GM12878 (cell line): ENCODE results near the gene FANK1. TPM values are rescaled to one million over a fixed set of nuclear protein-coding genes. Genes with fewer than 3 reads are reported as not detected.

Experiments used
- ATAC-seq: fragments of 200-7000 bp; cut with Tn5 transposase; 3 replicates; pipeline ENCODE4 v1.9.1; 2020; ENCODE audit warnings: mild to moderate bottlenecking, moderate library complexity
- BruUV-seq: library from RNA; stranded (reverse); fragments of 400-500 nt; replicated peaks from 2 replicates; lab custom pipeline; 2021; lab: Mats Ljungman, UMichigan
- CTCF ChIA-PET: fragments of 300-600 bp; sonication (Branson Sonifier 250); formaldehyde crosslinking; extraction: SDS; loops from one replicate; lab custom pipeline; 2021; ENCODE audit warnings: inconsistent platforms; lab: Yijun Ruan, JAX
- POLR2A ChIA-PET: fragments of 350-600 bp; formaldehyde crosslinking; extraction: SDS; loops from one replicate; lab custom pipeline; 2021; ENCODE audit warnings: inconsistent platforms; lab: Charles Lee
- RAD21 ChIA-PET: fragments of 300-600 bp; sonication (Branson Sonifier 250); formaldehyde crosslinking; loops from one replicate; lab custom pipeline; 2023; ENCODE audit warnings: antibody characterized with exemption; ENCODE audit not compliant: unreplicated experiment; lab: Charles Lee
- SMC1A ChIA-PET: fragments of 300-600 bp; sonication (Branson Sonifier 250); formaldehyde crosslinking; loops from one replicate; lab custom pipeline; 2023; ENCODE audit not compliant: unreplicated experiment, uncharacterized antibody; lab: Charles Lee
- DNase-seq: peaks from one replicate; pipeline ENCODE4 v3.0.0-alpha.2; 2011; ENCODE audit warnings: low read depth, low spot score
- FAIRE-seq: peaks from 3 replicates; lab custom pipeline; 2011; peaks lifted over from hg19 to GRCh38; lab: Jason Lieb, UNC
- H2AFZ ChIP-seq: 2 replicates; pipeline ENCODE4 v1.6.0; 2011; ENCODE audit warnings: low read depth, low read length, control low read depth; ENCODE audit not compliant: control insufficient read depth
- H3K27ac ChIP-seq: 2 replicates; pipeline ENCODE4 v1.5.1; 2011; ENCODE audit warnings: control low read depth; ENCODE audit not compliant: control insufficient read depth, insufficient read depth
- H3K27me3 ChIP-seq, 2 experiments: replicated peaks in 1 of 2; 2 replicates each; pipeline versions ENCODE4 v1.6.0 to v1.6.1; 2011; ENCODE audit warnings: low read length in 1 of 2; ENCODE audit not compliant: control insufficient read depth in 2 of 2, insufficient read depth in 2 of 2
- H3K36me3 ChIP-seq, 2 experiments: 2 replicates each; pipeline ENCODE4 v1.5.1; 2011; ENCODE audit warnings: low read length in 1 of 2; ENCODE audit not compliant: control insufficient read depth in 2 of 2, insufficient read depth in 2 of 2
- H3K4me1 ChIP-seq: 2 replicates; pipeline ENCODE4 v1.6.1; 2011; ENCODE audit warnings: mild to moderate bottlenecking, low read length, moderate library complexity, mixed read lengths; ENCODE audit not compliant: control insufficient read depth, insufficient read depth
- H3K4me2 ChIP-seq: 2 replicates; pipeline ENCODE4 v1.6.0; 2011; ENCODE audit warnings: control low read depth; ENCODE audit not compliant: control insufficient read depth, insufficient read depth
- H3K4me3 ChIP-seq: fragments of 200-600 bp; sonication (generic); 2 replicates; pipeline ENCODE4 v1.5.1; 2016
- H3K79me2 ChIP-seq: 2 replicates; pipeline ENCODE4 v1.6.0; 2011; ENCODE audit warnings: low read length; ENCODE audit not compliant: control insufficient read depth, insufficient read depth
- H3K9ac ChIP-seq: 2 replicates; pipeline ENCODE4 v1.8.0; 2011; ENCODE audit warnings: low read length, control low read depth, mixed read lengths; ENCODE audit not compliant: control insufficient read depth, insufficient read depth
- H3K9me3 ChIP-seq: replicated peaks from 3 replicates; pipeline ENCODE4 v1.5.1; 2011; ENCODE audit warnings: mild to moderate bottlenecking, low read length; ENCODE audit not compliant: control insufficient read depth, insufficient read depth
- H4K20me1 ChIP-seq: 2 replicates; pipeline ENCODE4 v1.6.0; 2011; ENCODE audit not compliant: control insufficient read depth, insufficient read depth
- BMI1 ChIP-seq: fragments of 450-650 bp; IDR thresholded peaks from 2 replicates; pipeline ENCODE4 v1.6.1; 2016; ENCODE audit warnings: mild to moderate bottlenecking, moderate library complexity, borderline replicate concordance
- CEBPB ChIP-seq, 2 experiments: fragments of 150-350 bp in 1 of 2; IDR thresholded peaks; 2 replicates each; pipeline ENCODE4 v1.6.1; 2012 to 2014; ENCODE audit warnings: low read depth in 2 of 2, low read length in 2 of 2, borderline replicate concordance in 1 of 2, inconsistent platforms in 1 of 2
- ESRRA ChIP-seq: IDR thresholded peaks from 2 replicates; pipeline ENCODE4 v1.6.1; 2012; ENCODE audit warnings: mild to moderate bottlenecking, low read length, improper control_type of control experiment
- HDAC2 ChIP-seq: fragments of 200-600 bp; sonication (generic); IDR thresholded peaks from 2 replicates; pipeline ENCODE4 v1.6.1; 2017
- IKZF2 ChIP-seq, 2 experiments: fragments of 450-650 bp; IDR thresholded peaks; 2 replicates each; pipeline ENCODE4 v1.6.1; 2017; ENCODE audit warnings: mild to moderate bottlenecking in 2 of 2, moderate library complexity in 2 of 2
- POU2F2 ChIP-seq: IDR thresholded peaks from 3 replicates; pipeline ENCODE4 v1.6.1; 2011; ENCODE audit warnings: low read depth, mild to moderate bottlenecking, low read length, borderline replicate concordance
- RAD51 ChIP-seq: fragments of 450-650 bp; IDR thresholded peaks from 2 replicates; pipeline ENCODE4 v1.6.1; 2016; ENCODE audit warnings: moderate library complexity, mild to moderate bottlenecking, inconsistent platforms
- RBBP5 ChIP-seq: fragments of 200-600 bp; sonication (generic); conservative IDR thresholded peaks from 2 replicates; pipeline ENCODE4 v1.6.1; 2016
- SREBF1 ChIP-seq: IDR thresholded peaks from 2 replicates; pipeline ENCODE4 v1.6.1; 2012; ENCODE audit warnings: mild to moderate bottlenecking, low read length
- TARDBP ChIP-seq: IDR thresholded peaks from 2 replicates; pipeline ENCODE4 v1.6.1; 2016; ENCODE audit warnings: borderline replicate concordance
- ZBTB40 ChIP-seq: fragments of 450-650 bp; IDR thresholded peaks from 2 replicates; pipeline ENCODE4 v1.6.1; 2016; ENCODE audit warnings: mild to moderate bottlenecking, moderate library complexity, borderline replicate concordance
- ZNF687 ChIP-seq: fragments of 450-650 bp; IDR thresholded peaks from 2 replicates; pipeline ENCODE4 v1.6.1; 2017; ENCODE audit warnings: mild to moderate bottlenecking, moderate library complexity
- WGBS: methylation state at CpG from one replicate; pipeline ENCODE4 v1.1.6; 2016; ENCODE audit warnings: low lambda C conversion rate; ENCODE audit not compliant: insufficient replicate concordance, insufficient coverage; ENCODE audit errors: missing lambda C conversion rate; 5-methylcytosine and 5-hydroxymethylcytosine counted together
- in situ Hi-C: fragments of 300-500 bp; cut with MboI; formaldehyde crosslinking; loops from 9 replicates; pipeline ENCODE4 v1.14.3; 2018; ENCODE audit warnings: mixed read lengths
- intact Hi-C: fragments of 100-400 bp; cut with micrococcal nuclease; formaldehyde crosslinking; loops from one replicate; pipeline ENCODE4 v1.14.2; 2022; ENCODE audit not compliant: unreplicated experiment
- polyA plus RNA-seq, 11 experiments: library from polyadenylated mRNA; depleted of rRNA in 4 of 11; unstranded in 6 of 11; stranded (reverse) in 5 of 11; fragments of >200 nt; fragmentation: Nextera tagmentation in 4 of 11; fragmentation: Illumina TruSeq in 1 of 11; extraction: Ambion mirVana in 4 of 11; extraction: Trizol in 1 of 11; gene quantifications; 1 replicate in 1 of 11; 2 replicates in 10 of 11; pipeline versions ENCODE4 v1.2.1 to v1.2.3, GENCODE V29; 2011 to 2016; ENCODE audit warnings: inconsistent platforms in 2 of 11, missing spikeins in 2 of 11, low read depth in 1 of 11
- total RNA-seq, 4 experiments: library from RNA; depleted of rRNA in 3 of 4; stranded (reverse); fragments of >200 nt in 3 of 4; fragmentation: Illumina TruSeq in 1 of 4; extraction: Trizol in 1 of 4; gene quantifications; 2 replicates each; pipeline versions ENCODE4 v1.2.1 to v1.2.3, GENCODE V29; 2013 to 2021
- TF ChIP-seq, protein P1 (sequence below): fragments of 450-650 bp; formaldehyde crosslinking; IDR thresholded peaks from 2 replicates; pipeline ENCODE4 v1.5.0; 2022; ENCODE audit warnings: mild to moderate bottlenecking, missing genetic modification characterization

Gene FANK1
- total and polyA plus RNA-seq, 10 of the 15 experiments (the other 5 are each of a cell fraction or from before 2014, with no cell fraction given) = 0.07 to 0.16 (median 0.13) TPM; not detected in 6

- in situ Hi-C loops (no loop called here), intact Hi-C loops (no loop called here)
- ChIA-PET RAD21 (no interaction called here), CTCF (no interaction called here), SMC1A (no interaction called here), POLR2A (no interaction called here)
- no peaks in the 10 kb centered on the region for H3K9me3 ChIP-seq
- no peak overlapping the region for H3K4me2 ChIP-seq
- 36% methylated on average over 8 of the region's 8 CpGs for WGBS
- H3K9ac ChIP-seq = no peak overlapping the region
- DNase-seq (no peak), FAIRE-seq (no peak), ATAC-seq (no peak)
- no peaks in the 10 kb centered on the region for H3K4me1 ChIP-seq
- no peaks in the 10 kb centered on the region for H3K36me3 ChIP-seq
- H3K27ac ChIP-seq = no peak overlapping the region
- H3K4me3 ChIP-seq = no peak overlapping the region
- no peaks in the 10 kb centered on the region for H3K79me2 ChIP-seq
- H2AFZ ChIP-seq = no peak overlapping the region
- no peaks in the 10 kb centered on the region for H3K27me3 ChIP-seq
- BruUV-seq = no TSS peak
- H4K20me1 ChIP-seq = no peaks in the 10 kb centered on the region
- TF ChIP-seq RBBP5 = no peak
- no peak for TF ChIP-seq IKZF2 (IDR thresholded peaks at IDR 0.05)
- no peak for TF ChIP-seq BMI1
- no peak for TF ChIP-seq POU2F2
- no peak for TF ChIP-seq HDAC2
- no peak for TF ChIP-seq RAD51
- no peak for TF ChIP-seq CEBPB (IDR thresholded peaks at IDR 0.05; ENCODE audit: borderline replicate concordance in 1 of 2, low read depth in 2 of 2, low read length in 2 of 2)
- TF ChIP-seq ESRRA = no peak
- TF ChIP-seq ZNF687 = no peak
- no peak for TF ChIP-seq TARDBP
- TF ChIP-seq SREBF1 = no peak
- no peak for TF ChIP-seq ZBTB40
- TF ChIP-seq, protein P1, sequence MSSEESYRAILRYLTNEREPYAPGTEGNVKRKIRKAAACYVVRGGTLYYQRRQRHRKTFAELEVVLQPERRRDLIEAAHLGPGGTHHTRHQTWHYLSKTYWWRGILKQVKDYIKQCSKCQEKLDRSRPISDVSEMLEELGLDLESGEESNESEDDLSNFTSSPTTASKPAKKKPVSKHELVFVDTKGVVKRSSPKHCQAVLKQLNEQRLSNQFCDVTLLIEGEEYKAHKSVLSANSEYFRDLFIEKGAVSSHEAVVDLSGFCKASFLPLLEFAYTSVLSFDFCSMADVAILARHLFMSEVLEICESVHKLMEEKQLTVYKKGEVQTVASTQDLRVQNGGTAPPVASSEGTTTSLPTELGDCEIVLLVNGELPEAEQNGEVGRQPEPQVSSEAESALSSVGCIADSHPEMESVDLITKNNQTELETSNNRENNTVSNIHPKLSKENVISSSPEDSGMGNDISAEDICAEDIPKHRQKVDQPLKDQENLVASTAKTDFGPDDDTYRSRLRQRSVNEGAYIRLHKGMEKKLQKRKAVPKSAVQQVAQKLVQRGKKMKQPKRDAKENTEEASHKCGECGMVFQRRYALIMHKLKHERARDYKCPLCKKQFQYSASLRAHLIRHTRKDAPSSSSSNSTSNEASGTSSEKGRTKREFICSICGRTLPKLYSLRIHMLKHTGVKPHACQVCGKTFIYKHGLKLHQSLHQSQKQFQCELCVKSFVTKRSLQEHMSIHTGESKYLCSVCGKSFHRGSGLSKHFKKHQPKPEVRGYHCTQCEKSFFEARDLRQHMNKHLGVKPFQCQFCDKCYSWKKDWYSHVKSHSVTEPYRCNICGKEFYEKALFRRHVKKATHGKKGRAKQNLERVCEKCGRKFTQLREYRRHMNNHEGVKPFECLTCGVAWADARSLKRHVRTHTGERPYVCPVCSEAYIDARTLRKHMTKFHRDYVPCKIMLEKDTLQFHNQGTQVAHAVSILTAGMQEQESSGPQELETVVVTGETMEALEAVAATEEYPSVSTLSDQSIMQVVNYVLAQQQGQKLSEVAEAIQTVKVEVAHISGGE (CRISPR knock-in tag) = no peak
Measured at GRCh38 chr10:126057494-126057893, 161.1 kb downstream of the FANK1 start.
